Suppressor macrophage (primary cell): ENCODE measurements around the gene UBA3.

Experiments used
- DNase-seq, 4 experiments: peaks; one replicate each; pipeline ENCODE4 v3.0.0-alpha.2; 2020 to 2022

Gene UBA3

DNA sequence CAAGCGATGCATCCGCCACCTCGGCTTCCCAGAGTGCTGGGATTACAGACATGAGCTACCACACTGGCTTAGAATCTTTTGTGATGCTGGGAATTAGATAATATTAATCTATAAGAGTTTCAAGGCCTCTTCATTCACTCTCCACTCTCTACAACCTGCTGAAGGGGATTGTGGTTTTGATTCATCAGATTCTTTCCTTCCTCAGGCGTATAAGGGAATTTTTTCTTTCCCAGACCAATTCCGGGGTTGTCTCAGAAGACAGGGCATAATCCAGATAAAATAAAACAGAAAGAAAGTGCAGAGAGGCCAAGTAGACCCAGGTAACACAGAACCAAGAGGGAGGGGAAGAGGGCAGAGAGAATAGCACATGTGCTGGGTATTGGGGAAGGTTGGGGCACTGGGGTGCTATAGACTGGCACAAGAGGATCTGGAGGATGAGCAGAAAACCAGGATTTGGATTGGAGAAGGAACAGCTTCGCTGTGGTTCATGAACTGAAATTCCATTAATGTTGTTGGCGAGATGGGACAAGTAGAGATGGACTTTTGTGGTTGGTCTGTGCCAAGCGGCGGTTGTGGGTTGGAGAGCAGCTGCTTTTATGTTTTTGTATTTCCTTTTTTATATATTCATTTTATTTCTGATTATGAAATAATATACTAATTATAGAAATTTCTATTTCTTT lies 17.4 kb upstream of the UBA3 start:
- no peak for DNase-seq

DNA sequence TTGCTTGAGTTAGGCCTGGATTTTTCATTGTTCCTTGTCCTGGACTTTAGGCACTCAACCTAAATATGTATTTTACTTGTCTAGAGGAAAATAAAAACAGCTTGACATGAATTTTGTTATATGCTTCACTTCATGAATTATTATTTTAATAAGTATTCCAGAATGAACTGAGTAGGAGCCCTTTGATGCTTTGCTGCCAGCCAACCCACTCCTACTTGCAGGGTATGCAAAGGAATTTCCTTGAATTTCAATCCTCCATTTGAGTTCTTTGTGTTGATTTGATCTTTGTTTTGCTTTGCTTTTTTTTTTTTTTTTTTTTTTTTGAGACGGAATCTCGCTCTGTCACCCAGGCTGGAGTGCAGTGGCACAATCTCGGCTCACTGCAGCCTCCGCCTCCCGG lies 16.1 kb upstream of the UBA3 start:
- no peak for DNase-seq

DNA sequence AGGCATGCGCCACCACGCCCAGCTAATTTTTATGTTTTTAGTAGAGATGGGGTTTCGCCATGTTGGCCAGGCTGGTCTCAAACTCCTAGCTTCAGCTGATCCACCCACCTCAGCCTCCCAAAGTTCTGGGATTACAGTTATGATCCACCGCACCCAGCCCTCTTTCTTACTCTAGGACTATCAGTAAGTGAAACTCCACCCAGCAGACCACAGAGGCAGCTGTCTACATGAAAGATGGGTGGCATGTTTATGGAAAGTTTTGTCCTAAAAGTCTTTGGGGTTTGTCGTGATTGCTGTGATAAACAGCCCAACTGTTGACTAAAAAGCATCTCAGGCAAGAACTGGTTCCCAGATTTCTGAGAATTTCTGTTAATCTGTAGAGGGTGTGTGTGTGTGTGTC lies 15.5 kb upstream of the UBA3 start:
- DNase-seq, result no peak

DNA sequence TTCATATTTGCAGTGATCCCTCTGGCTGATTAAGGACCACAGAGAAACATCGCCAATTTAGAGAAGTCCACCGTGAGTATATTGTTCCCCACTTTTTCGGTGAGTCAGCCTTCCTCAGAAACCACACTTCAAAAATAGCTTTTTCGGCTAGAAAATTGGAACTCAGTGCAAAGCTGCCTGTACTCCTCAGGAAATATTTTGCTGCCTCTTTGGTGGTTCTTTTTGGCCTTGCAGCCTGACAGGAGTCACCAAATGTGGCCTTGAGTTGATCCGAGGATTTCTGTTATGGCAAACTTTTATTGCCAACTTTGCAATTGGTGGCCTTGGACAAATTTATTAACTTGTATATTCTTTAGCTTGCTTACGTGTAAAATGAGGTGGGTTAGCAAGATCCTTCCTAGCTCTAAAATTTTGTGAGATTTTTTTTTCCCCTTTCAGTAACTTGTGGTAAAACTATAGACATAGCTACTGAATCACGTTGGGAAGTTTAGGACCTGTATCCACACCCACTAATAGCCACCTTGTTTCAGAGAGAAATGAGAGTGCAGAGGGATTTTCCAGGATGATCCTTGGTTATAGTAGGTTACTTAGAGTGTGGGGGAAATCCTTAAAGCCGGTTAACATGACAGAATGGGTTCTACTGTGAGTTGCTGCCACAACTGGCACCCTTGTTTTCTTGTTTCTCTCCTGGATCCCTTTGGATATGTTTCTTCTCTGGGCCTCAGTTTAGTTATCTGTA lies 14.5 kb upstream of the UBA3 start:
- peak; percentile 55 to 81 (median 70) for DNase-seq

DNA sequence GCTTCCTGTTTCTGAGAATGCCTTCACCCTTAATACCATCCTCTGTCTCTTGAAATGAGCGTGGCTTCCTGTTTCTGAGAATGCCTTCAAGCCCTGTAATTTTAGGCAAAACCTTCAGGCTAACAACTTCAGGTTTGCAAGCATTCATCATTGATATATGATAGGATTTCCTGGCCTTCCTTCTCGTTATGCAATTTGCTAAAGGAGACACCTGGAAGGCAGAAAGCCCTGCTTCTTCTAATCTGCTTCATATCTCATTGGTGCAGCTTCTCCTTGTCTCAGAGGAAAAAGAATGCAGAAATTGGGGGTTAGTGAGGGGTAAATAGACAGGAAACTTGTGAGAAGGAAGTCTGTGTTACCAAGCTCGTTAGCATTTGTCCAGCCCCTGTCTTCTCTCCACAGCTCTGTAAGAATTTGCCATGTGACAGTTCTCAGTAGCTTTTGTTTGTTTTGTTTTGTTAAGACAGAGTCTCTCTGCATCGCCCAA lies 11.9 kb upstream of the UBA3 start:
- peak; percentile 37 to 64 (median 56) for DNase-seq

DNA sequence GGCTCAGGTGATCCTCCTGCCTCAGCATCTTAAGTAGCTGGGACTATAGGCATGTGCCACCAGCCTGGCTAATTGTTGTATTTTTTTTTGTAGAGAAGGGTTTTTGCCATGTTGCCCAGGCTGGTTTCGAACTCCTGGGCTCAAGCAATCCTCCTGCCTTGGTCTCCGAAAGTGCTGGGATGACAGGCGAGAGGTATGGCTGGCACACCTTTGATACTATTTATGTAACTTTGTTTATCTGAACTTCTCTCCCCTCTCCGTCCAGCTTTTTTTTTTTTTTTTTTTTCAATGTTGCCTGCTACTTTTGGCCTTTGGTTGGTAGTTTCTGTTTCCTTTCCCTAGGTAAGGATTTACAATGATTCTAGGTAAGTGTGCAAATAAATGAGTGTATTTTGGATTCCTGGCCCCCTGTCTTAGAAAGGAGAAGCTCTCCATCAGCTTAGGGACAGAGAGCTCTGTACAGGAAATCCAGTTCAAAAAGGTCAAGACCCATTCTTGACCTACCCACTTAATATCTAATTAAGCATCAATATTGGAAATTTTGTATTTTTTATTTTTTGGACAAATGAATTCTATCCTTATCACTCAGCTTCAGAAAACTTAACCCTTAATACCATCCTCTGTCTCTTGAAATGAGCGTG lies 11.3 kb upstream of the UBA3 start:
- no peak for DNase-seq

DNA sequence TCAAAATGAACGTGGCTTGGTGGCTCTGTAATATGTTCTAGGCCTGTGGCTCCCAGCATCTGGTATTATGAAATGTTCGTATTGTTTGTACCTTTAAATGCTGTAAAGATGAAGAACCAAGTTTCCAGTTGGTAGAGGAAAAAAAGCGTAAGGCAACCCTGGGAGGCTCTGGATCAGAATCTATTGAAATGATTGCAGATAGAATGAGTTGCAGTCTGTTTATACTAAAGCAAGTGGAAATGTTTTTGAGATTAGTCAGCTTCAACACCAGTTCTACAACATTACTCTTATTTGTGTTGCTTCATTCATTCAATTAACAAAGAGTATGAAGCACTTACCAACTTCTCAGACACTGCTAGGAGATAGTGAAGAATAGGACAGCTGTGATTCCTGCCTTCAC lies 9.9 kb upstream of the UBA3 start:
- no peak for DNase-seq

DNA sequence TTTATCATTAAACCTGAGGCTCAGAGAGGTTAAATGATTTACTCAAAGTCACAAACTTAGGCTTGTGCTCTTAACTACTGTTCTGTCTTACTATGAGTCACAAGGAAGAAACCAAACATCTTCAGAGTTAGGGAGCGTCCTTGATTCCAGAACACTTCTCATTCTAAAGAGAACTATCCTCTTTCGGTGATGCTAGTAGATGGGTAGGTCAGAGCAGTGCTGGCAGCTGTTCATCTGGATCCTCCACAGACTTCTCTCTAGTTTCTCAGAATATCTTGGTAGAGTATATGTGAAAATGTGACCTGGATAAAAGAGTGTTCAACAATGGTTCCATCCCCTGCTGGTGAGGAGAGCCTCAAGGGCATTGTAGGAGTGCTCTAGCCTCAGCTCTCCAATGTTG lies 7.9 kb upstream of the UBA3 start:
- DNase-seq, result peak; percentile 26 to 52 (median 40)

DNA sequence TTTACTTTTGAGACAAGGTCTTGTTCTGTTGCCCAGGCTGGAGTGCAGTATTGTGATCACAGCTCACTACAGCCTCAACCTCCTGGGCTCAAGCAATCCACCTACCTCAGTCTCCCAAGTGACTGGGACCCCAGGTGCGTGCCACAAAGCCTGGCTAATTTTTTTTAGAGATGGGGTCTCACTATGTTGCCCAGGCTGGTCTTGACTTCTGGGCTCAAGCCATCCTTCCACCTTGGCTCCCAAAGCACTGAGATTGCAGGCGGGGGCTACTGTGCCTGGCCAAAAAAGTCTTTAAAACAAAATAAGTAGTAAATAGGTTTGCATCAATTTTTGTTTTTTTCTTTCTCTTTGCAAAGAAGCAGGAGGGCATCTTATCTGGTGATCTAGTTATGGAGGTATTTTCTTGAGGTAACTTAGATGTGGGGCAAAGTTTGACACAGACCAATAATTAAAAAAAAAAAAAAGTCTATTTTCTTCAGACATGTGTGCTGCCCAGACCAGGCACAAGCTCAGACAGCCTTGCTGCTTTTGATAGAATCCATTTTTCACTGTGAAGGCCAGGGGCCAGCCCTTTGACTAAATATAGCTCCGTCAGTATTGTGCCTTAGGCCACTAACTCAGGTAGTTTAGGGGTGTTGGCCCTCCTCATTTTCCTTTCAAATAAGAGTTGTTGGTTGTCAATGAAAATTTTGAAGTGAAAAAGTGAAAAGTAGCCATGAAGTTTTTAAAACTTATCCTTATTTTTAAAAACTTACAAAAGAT lies 7.0 kb upstream of the UBA3 start:
- DNase-seq, result no peak

DNA sequence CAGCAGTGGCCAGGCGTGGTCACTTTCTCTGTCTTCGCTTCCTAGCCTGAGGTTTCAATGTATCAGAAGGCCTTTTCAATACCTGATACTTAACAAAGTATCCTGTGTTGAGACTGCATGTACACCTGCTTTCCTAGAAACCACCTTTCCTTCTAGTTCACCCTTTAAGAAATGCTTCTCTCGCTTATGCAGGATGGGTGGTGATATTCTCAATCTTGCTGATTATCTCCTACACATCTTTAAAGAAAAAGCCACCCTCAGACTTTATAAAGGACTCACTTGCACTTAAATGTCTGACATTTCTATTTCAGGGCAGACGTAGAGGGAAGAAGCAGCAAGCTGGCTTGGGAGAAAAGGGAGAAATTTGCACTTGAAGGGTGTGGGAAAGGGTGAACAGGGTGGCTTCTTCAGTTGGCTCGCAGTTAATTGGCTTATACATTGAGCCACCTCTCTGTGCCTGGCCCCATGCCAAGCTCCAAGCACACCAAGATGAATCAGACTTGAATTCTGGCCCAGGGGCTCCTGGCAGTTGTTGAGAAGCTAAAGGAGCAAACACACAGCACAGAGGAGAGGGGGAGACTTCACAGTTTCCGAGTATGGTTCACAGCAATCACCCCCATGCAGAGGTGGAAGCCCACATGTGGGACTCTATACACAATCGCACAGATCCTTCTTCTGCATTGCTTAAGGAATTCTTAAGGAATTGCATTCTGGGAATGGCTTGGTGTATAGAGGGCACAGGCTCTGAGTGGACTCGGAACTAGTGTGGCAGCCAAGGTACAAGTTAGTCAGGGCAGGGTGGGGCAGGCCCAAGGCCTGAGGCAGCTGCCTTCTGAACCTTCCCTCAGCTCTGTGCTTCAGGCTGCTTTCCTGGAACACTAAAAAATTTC lies 5.9 kb upstream of the UBA3 start:
- peak; percentile 69 to 84 (median 82) for DNase-seq

DNA sequence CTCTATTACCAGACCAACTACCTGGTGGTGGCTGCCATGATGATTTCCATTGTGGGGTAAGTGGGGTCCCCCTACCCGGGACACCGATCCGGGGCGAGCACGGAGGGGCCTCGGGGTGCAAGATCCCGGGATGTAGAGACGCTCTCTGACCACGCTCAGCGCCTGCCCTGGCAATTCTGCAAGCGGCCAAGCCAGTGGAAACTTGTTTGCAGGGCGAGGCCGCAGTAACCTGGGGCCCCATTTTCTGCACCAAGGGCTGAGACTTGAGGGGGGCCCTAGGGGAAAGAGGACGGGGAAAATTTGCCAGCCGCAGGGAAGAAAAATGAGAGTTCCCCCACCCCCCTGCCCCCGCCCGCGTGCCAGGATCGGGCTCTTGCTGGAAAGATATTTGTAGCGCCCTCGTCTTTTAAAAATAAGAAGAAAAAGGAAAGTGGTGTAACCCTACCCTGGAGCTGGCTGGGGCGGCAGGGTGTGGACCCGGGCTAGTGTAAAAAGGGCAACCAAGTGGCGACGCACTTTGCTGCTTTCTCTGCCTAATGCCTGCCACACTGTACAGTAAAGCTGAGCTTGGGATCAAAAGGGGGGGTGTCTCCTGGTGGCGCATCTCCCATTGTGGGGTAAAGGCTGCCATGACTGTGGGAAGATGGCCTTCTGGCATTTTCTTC lies 5.1 kb upstream of the UBA3 start:
- peak; percentile 16 to 47 (median 38) for DNase-seq

DNA sequence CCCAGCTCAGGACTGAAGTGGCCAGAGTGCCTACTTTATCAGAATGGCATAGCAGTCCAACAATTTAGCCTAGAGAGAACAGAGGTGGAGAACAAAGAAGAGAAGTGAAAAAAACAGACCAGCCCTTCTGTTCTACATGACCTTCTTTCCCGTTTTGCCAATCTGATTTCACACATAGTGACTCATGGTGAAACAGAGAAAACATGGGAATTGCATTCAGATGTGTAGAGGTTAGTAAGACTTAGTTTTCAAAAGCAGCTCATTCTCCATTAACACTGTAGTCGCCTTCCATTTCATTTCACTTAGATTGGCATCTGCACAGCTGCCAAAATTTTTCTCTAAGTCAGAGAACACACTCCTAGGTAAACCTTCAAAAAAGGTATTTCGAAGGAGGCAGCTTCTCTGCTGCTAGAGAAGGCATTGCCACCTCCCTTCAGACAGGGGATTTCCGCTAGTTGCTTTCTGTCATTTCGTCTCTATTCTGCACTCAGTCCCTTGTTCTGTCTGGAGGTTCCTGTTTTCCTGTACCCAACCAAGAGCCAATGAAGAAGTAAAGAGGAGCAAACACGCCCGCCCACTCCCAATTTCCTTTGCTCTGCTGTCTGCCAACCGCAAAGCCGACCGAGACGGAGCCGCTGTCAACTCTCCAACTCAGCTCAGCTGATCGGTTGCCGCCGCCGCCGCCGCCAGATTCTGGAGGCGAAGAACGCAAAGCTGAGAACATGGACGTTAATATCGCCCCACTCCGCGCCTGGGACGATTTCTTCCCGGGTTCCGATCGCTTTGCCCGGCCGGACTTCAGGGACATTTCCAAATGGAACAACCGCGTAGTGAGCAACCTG lies 4.4 kb upstream of the UBA3 start, which contains the start of gene ARL6IP5:
Gene ARL6IP5 (plus strand): TSS at position 612 of the 842 bp plus-strand sequence. CDS start 111 bp downstream, at position 723.
- peak; percentile 94 to 98 (median 98) for DNase-seq

DNA sequence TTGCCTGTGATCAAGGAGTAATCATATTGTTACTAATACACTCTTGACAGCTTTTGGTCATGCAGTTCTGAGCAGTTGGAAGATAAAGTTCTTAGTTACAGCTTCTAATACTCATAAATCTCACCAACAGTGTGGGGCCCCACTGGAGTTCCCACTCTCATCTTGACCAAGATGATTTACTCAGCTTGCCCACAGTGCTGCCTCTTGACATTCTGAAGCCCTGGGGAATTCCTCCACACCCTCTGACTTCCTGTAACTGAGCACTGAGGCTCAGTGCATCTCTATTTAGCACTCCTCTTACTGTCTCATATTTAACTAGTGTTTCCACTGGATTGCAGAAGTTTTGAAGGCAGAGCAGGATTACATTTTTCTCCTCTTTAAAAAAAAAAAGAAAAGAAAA lies 2.6 kb upstream of the UBA3 start:
- DNase-seq, result peak; percentile 74 to 91 (median 88)

DNA sequence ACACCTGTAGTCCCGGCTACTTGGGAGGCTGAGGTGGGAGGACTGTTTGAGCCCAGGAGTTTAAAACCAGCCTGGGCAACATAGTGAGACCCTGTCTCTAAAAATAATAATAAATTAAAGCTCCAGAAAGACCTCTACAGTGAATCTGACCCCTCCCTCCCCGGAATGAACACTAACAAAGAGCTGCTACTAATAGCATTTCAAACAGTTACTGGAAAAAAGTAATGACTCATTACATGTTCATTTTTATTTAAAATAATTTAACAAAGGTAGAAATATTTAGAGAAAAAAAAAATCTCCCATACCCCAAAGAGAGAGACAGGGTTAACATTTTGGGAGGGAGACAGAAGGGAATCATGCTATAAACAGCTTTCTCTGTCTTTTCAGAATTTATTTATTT lies 2.2 kb upstream of the UBA3 start:
- no peak for DNase-seq

DNA sequence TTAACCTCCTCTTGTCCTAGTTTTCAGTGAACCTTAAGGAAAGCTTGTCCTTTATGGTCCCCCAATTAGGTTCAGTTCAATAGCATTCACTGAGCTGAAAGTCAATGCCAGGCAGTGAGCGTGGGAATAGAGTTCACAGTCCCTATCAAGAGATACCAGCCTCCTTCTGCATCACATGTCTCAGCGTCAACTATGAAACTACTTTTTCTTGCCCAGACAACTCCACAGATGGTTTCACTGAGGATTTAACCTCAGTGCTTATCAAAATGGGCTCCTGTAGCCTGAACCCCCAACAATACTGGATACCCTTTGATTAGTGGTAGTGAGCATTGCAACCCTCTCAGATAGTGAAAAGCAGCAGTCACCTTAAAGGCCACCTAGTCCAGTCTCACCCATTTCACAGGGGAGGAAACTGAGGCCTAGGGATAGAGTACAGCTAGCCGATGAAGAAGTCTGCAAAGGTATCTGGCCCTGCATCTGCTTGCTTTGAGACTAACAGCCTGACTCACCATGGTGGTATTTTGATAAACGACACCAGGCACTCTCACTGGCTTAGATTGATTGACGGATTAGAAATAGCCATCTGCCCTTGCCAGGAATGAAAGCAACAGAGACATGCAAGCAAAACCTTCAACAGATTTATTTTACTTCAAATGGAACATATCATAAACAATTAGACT lies 1.6 kb upstream of the UBA3 start:
- no peak for DNase-seq

DNA sequence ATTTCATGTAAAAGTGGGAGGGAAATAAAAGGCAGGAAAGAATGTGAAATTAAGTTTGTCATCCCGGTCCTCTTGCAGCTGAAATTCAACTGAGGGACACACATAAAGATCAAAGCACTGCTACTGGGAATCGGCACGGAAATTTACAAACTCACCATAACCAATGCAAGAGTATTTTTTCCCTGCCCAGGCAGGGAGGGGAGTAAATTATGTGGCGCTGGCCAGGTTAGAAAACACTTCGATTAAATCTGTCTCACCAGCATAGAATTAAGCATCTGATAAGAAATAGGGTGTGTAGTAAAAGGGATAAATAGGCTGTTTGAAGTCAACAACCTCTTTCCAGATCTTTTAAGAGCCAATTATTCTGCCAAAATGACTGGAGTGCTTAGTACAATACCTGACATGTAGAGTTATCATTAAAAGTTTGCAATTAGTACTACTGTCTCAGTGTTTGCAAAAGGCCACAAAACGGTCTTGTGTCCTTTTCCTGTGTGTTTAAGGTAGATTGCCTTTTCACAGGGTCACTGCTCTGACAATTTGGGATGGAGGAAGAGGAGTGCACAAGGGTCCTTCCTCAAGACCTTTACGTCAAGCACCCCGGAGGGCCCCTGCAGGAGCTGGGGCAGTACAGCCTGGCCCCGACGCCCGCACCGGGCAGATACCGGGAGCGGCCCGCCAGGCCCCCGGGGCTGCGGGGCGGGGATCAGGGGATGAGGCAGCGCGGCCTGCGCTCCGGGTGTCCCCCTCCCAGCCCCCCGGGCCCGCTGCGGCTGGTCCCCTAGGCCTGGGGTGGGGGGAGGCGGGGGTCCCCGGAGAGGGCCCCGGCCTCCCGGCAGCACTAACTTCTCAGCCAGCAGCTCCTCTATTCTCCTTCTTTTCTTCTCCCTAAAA lies 651 bp downstream of the UBA3 start:
- peak in 3 of 4 experiments; percentile 19 to 55 (median 30) for DNase-seq

DNA sequence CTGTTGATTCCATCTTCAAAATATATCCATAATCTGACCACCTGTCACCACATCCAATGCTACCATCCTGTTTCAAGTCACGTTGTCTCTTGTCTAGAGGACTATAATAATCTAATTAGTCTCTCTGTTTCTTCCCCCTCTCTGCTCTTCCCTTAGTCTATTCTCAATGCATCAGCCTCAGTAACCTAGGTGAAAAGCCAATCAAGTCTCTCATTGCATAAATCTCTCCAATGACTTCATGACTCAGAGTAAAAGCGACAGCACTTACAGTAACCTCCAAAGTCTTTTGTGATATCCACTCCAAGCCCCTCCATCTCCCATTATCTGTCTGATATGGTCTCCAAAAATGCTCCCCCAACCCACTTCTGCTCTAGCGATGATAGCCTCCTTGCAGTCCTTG lies 7.2 kb downstream of the UBA3 start:
- DNase-seq, result no peak

DNA sequence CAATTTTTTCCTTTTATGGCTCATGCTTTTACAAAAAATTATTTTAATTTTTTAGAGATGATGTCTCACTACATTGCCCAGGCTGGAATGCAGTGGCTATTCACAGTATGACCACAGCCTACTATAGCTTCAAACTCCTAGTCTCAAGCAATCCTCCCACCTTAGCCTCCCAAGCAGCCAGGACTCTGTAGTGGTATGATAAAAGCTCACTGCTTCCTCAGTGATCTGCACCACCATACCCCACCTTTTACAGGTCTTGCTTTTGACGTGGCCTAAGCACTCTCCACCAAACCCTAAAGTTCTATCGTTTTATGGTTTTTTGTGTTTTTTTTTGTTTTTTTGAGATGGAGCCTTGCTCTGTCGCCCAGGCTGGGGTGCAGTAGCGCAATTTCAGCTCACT lies 14.0 kb downstream of the UBA3 start:
- DNase-seq, result no peak
